Measurements from ENCODE around the gene ADA.

Gene ADA

GRCh38 chr20:44644667-44645131 lies 6.8 kb downstream of the ADA start:
- DNase-seq (ENCODE audit: low spot score): no peak

DNA sequence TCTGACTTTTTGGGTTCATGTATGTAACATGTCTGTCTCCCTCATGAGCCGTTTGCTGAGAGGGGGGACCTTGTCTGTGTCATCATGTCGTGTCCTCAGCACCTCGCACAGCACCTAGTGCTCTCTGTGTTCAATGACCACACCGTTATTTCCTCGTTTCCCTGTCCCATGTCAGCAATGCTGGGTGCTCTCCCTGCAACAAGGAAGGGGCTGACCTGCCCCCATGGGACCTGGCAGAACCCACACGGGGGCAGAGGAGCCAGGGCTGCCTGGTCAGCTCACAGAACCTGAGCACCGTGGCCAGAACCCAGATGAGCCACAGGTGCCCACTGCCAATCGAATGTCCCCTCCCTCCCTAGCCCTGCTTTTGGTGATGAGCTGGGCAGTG lies 7.3 kb downstream of the ADA start:
- DNase-seq (ENCODE audit: low spot score): no peak

- no peak for DNase-seq (ENCODE audit: low spot score)
These were observed 7.8 kb downstream of the ADA start for GRCh38 chr20:44643596-44644229.

DNA sequence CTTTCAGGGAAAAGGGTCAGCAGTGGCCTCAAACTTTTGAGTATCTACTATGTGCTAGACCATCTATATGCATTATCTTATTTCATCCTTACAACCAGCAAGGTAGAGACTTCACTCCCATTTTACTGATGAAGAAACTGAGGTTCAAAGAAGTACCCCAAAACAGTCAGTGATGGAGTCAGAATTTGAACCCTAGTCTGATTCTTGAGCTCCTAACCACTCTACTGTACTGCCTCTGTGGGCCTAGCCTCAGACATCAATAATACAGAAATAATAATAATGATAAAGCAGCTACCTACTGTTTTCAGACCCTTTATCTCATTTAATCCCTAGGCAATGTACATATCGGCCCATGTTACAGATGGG lies 8.4 kb downstream of the ADA start:
- no peak for DNase-seq (ENCODE audit: low spot score)

DNA sequence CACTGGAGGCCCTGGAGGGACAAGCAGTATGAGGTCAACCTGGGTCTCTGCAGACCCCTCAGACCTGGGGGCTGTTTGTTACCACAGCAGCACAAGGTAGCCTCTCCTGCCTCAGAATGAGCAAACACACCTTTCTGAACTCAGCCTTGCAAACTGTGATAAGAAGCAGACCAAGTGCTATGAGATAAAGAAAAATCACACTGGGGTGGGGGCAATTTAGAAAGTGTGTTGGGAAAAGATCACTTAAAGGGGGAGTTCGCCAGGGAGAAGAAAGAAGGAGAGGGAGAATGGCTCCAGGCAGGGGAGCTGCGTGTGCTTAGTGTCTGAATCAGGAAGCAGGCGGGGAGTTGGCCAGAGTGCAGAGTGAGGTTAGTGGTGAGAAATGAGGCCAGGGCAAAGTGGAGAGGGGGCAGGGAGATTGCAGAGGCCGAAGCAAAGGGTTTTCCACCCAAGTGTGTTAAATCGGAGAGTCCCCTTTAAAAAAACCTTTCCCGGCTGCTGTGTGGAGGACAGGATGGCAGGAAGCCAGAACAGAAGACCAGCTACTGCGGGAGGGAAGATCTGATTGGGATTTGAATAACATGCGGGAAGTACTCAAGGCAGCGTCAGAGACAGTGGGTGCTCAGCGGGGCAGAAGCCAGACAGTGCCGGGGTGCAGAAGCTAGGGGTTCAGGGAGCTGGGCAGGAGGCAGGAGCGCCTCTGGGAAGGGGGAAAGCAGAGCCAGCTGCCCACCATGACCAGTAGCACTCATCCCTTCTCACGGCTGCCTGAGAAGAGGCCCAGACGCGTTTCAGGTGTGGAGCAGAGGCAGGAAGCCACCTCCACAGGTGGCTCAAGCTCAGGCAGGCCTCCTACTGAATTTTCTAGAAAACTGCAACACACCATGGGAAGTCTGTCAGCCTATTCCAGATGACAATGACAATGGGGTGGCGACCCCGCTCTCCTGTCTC lies 9.0 kb downstream of the ADA start:
- peak; percentile 58 for DNase-seq (ENCODE audit: low spot score)

DNA sequence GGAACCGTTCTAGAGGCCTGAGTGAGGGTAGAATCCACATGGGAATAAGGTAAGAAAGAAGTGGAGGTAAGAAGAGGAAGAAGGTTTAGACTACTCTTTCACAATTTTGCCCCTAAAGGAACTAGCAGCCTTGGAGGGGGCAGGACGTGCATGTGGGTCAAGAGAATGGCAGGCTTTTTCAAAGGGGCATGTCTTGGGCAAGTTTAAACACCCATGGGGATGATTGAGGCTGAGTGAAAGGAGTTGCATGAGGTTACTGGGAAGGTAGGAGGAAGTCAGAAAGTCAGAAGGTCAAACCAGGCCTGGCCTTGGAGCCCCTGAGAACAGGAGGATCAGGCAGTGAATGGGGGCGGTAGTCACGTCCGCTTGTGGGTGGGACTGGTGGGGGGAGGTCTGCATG lies 10.2 kb downstream of the ADA start:
- DNase-seq (ENCODE audit: low spot score): no peak

GRCh38 chr20:44640522-44640921 lies 11.0 kb downstream of the ADA start:
- DNase-seq (ENCODE audit: low spot score): no peak

GRCh38 chr20:44637522-44638372 lies 13.8 kb downstream of the ADA start:
- DNase-seq (ENCODE audit: low spot score): no peak

DNA sequence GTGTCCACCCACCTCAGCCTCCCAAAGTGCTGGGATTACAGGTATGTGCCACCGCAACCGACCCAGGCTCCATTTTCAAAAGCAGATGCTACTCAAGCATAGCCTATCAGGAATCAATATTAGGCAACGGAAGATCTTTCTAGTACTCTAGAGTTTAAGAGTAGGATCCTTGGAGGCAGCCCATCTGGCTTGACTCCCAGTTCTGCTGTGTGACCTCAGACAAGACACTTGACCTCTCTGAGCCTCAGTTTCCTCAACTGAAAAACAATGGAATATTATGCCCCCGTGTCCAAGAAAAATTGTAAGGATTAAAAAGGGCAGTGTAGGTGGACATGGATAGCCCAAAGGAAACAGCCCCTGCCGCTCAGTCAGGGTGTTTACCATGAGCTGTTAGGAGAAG lies 14.5 kb downstream of the ADA start:
- no peak for DNase-seq (ENCODE audit: low spot score)

DNA sequence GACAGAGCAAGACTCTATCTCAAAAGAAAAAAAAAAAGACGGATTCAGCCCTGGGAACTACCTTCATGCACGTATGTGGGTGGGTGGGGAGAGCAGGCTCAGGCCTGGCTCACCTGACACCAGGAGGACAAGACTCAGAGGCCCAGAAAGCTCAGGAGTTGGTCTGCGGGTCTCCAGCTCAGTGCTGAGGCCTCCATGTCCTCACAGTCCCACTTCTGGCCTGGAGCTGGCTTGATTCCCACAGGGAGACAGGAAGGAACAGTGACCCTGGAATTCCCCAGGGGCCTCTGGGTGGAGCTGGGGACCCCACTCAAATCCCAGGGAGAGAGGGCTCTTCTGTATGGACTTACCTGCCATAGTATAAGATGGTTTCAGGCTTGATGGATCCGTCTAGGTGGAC lies 15.6 kb downstream of the ADA start:
- DNase-seq (ENCODE audit: low spot score): no peak

DNA sequence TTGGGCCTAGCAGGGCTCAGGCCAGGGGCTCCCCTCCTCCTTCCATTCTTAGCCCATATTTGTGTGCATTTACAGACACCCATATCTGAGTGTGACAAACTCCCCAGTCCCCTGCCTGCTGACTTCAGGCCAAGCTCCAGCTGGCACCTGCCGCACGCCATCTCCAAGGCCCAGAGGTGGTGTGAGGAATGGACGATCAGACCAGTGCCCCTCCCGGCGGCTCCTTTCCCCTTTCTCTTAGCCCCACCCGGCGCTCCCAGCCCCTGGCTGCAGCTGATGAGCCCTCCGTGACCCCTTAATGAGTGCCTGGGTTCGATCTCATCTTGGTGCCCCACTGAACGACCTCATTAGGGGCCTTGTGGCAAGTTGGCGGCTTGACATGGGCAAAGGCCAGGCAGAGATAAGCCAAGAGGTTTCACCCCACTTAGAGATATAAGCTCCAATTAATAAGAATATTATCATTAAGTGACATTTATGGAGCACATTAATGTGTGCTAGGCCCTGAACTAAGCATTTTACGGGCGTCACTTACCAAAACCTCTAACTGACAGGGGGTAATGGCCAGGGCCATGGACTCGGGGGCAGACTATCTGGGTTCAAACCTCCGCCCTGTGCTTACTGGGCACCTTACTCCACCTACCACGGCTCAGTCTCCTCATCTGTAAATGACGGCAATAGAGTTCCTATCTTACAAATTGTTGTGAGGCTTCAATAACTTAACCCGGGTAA lies 17.5 kb downstream of the ADA start:
- no peak for DNase-seq (ENCODE audit: low spot score)

DNA sequence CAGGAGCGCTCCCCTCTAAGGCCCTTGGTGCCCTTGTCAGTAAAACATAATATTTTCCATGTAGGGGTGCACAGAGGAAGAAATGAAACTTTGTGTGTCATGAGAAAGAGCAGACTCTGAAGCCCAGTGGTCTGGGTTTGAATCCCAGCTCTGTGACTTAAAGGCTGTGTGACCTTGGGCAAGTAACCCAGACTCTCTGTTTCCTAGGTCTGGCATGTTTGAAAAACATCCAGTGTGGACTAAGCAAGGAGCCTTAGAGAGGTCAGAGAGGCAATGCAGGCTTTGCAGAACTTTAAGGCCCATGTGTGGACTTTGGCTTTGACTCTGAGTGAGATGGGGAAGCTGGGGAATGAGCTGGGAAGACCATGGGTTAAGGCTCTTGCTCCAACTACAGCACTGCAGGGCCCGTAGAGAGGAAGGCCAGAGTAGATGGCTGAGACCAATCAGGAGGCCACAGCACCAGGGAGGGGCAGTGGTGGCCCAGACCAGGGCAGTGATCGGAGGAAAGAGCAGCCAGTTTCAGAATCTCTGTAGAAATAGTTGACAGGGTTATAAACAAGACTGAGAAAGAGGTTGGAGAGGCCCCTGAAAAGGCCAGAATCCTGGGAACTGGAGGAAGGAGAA lies 18.2 kb downstream of the ADA start:
- no peak for DNase-seq (ENCODE audit: low spot score)

DNA sequence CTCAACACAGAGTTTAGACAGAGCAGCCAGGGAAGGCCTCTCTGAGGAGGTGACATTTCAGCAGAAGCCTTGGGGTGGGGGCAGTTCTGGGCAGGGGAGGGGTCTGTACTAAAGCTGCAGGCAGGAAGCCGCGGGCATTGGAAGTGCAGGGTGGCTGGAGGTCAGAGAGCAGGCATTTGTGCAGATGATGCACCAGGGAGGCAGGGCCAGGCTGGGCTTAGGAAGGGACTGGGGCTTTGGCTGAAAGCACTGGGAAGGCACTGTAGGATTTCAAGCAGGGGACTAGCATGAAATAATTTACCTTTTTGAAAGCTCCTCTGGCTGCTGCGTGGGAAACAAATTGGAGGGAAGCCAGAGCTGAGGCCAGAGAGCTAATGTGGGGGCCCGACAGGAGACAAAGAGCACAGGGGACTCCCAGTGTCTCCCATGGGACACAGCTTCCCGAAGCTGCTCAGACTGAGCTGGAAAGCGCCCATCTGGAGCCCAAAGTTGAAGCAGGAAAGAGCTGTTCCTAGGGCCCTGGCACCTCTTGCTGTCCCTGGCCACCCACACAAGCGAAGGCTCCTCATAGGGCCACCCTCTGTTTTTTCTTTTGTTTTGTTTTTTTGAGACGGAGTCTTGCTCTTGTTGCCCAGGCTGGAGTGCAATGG lies 19.3 kb downstream of the ADA start:
- DNase-seq (ENCODE audit: low spot score): no peak

DNA sequence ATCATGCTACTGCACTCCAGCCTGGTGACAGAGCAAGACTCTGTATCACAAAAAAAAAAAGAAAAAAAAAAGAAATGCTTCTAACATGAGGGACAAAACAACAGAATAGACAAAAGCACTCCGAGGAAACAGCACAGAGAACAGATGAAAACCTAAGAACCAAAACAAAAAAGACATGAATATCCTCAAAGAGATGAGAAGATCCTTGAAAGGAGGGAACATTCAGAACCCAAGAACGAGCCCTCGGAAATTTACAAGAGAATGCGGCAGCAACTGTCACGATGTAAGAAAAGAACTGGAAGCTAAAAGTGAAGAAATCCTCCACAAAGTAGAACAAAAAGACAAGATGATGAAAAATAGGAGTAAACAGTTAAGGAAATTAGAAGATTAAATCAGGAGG lies 21.2 kb downstream of the ADA start:
- DNase-seq (ENCODE audit: low spot score): no peak

DNA sequence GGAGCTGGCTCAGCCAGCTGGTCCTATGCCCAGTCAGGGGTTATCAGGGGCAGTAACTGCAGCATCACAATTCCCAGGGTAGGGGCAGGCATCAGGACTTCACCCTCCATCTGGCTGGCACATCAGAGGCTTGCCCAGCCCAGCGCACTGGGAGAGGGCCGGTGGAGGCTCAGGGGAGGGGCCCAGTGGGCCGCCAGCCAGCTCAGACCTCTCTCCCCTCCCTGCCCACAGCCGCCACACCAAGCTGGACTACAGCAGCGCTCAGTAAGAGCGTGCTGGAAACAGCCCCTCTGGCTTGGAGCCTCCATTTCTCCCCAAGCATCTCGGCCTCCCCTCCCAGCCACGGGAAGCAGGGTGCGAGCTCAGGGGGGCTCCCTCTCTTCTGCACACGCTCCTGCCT lies 22.0 kb downstream of the ADA start:
- no peak for DNase-seq (ENCODE audit: low spot score)

DNA sequence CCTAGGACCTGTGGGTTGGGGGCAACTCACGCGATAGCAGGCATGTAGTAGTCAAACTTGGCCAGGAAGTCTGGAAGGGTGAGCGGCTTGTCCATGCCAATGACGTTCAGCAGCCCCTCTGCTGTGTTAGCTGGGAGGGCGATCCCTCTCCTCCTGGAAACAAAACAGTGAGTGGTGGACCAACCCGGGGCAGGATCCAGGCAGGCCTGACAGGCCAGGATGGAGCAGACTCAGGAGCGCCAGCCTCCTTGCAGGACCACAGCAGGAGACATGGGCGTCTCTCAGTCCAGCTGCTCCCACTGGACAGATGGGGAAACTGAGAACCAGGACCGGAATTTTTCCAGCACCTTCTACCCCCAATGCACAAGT lies 22.5 kb downstream of the ADA start:
- DNase-seq (ENCODE audit: low spot score): no peak

DNA sequence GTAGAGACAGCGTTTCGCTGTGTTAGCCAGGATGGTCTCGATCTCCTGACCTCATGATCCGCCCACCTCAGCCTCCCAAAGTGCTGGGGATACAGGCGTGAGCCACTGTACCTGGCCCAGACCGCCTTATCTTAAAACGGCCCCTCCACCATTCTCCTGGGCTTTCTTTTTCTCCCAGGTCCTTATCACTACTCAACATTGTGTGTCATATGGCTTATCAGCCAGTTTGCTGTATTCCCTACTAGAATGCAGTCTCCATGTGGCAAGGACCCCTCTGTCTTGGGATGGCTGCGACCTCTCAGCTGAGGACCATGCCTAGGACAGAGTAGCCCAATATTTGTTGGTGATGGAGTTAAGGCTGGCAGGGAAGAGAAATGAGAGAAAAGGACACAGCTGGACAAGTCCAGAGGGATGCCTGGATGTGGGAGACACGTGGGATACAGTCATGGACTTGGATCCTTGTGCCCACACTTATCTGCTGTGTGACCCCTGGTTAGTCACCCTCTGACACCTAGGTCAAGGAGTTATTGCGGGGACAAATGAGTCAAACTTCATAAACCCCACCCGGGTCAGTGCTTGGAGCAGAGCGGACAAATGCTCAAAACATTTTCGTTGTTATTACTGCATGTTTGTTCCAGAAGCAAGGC lies 24.0 kb downstream of the ADA start:
- DNase-seq (ENCODE audit: low spot score): no peak

DNA sequence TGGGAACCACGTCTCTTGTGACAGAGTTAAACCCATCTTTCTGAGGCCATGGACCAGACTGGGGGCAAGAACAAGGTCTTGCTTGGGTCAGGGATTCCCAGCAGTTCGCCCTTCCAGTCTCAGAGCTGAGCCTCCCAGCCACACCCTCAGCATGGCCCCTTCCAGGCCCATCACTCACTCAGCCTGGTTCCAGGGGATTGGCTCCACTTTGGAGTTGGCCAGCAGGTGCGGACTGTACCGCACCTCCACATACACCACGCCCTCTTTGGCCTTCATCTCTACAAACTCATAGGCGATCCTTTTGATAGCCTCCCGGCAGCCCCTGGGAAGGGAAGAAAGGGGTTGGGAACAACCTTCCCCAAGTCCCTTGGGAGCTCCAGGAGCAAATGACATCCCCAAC lies 25.2 kb downstream of the ADA start:
- no peak for DNase-seq (ENCODE audit: low spot score)

- no peak for DNase-seq (ENCODE audit: low spot score)
These were observed 26.1 kb downstream of the ADA start for GRCh38 chr20:44625361-44625760.

GRCh38 chr20:44624743-44625271 lies 26.7 kb downstream of the ADA start:
- DNase-seq (ENCODE audit: low spot score): no peak

All from cerebellar cortex (tissue), 1 donor.